BE2C (cell line): ENCODE results near the gene PFKFB3.
"Not testable (repeated sequence)": the region's sequence is repeated elsewhere in the genome, so short reads cannot be mapped to it uniquely, and the experiment has no call there.

Experiments
- DNase-seq: peaks from one replicate; pipeline ENCODE4 v3.0.0-alpha.2; 2020
- H3K27me3 ChIP-seq: fragments of 250-450 bp; sonication (Bioruptor Pico); 2 replicates; pipeline ENCODE4 v1.5.1; 2020; ENCODE audit warnings: mild to moderate bottlenecking
- H3K36me3 ChIP-seq: fragments of 250-450 bp; sonication (Bioruptor Pico); 2 replicates; pipeline ENCODE4 v1.5.1; 2020; ENCODE audit warnings: mild to moderate bottlenecking
- H3K4me1 ChIP-seq: fragments of 250-450 bp; sonication (Bioruptor Pico); 2 replicates; pipeline ENCODE4 v1.5.1; 2020
- H3K4me3 ChIP-seq: 2 replicates; pipeline ENCODE4 v1.5.1; 2011; ENCODE audit warnings: low read depth, low read length
- H3K9me3 ChIP-seq: fragments of 250-450 bp; sonication (Bioruptor Pico); 2 replicates; pipeline ENCODE4 v1.5.1; 2020
- CTCF ChIP-seq: IDR thresholded peaks from 2 replicates; pipeline ENCODE4 v1.5.1; 2012; ENCODE audit warnings: mild to moderate bottlenecking, low read depth, low read length

PFKFB3 gene

GRCh38 chr10:6191569-6191968 is 11.2 kb upstream of the PFKFB3 start:
- H3K4me3 ChIP-seq = no peak overlapping the region
- DNase-seq = no peak
- H3K27me3 ChIP-seq = no peaks in the 10 kb centered on the region
- no peaks in the 10 kb centered on the region for H3K9me3 ChIP-seq
- TF ChIP-seq CTCF = no peak
- H3K36me3 ChIP-seq = no peaks in the 10 kb centered on the region
- no peaks in the 10 kb centered on the region for H3K4me1 ChIP-seq

GRCh38 chr10:6193342-6193741 is 9.4 kb upstream of the PFKFB3 start:
- DNase-seq, H3K9me3 ChIP-seq, H3K4me1 ChIP-seq, H3K36me3 ChIP-seq, H3K4me3 ChIP-seq, H3K27me3 ChIP-seq: not testable (repeated sequence)

GRCh38 chr10:6194311-6194710 is 8.4 kb upstream of the PFKFB3 start:
- Histone ChIP-seq H3K4me1 (no peaks in the 10 kb centered on the region), H3K27me3 (no peaks in the 10 kb centered on the region), H3K36me3 (no peaks in the 10 kb centered on the region), H3K4me3 (no peak overlapping the region), H3K9me3 (no peaks in the 10 kb centered on the region)
- DNase-seq = no peak
- no peak for TF ChIP-seq CTCF

GRCh38 chr10:6195376-6195775 is 7.4 kb upstream of the PFKFB3 start:
- Histone ChIP-seq H3K9me3 (no peaks in the 10 kb centered on the region), H3K36me3 (no peaks in the 10 kb centered on the region), H3K27me3 (peaks cover 5% of the 10 kb centered on the region; the same call in 1 of the 2 replicates), H3K4me1 (no peaks in the 10 kb centered on the region), H3K4me3 (no peak overlapping the region)
- no peak for TF ChIP-seq CTCF
- no peak for DNase-seq

- no peak for TF ChIP-seq CTCF
- Histone ChIP-seq H3K4me1 (no peaks in the 10 kb centered on the region), H3K4me3 (no peak overlapping the region), H3K36me3 (no peaks in the 10 kb centered on the region), H3K9me3 (no peaks in the 10 kb centered on the region), H3K27me3 (peaks cover 8% of the 10 kb centered on the region)
- no peak for DNase-seq
Measured at GRCh38 chr10:6195846-6196245, 6.9 kb upstream of the PFKFB3 start.

- not testable (repeated sequence) for H3K36me3 ChIP-seq, DNase-seq
Measured at GRCh38 chr10:6196524-6196923, 6.2 kb upstream of the PFKFB3 start.

GRCh38 chr10:6197321-6197720 is 5.4 kb upstream of the PFKFB3 start:
- Histone ChIP-seq H3K9me3 (no peaks in the 10 kb centered on the region), H3K4me1 (no peaks in the 10 kb centered on the region), H3K4me3 (no peak overlapping the region), H3K27me3 (peaks cover 20% of the 10 kb centered on the region), H3K36me3 (no peaks in the 10 kb centered on the region)
- TF ChIP-seq CTCF = no peak
- no peak for DNase-seq

More at GRCh38 chr10:6196524-6196923, 6.2 kb upstream of the PFKFB3 start:
- not testable (repeated sequence) for H3K9me3 ChIP-seq, H3K4me1 ChIP-seq, H3K4me3 ChIP-seq
- peaks cover 13% of the 10 kb centered on the region for H3K27me3 ChIP-seq
